SK-N-MC (cell line): ENCODE data around the gene CCNQ.

Source experiments
- EZH2 ChIP-seq: fragments of 200-600 bp; sonication (generic); IDR thresholded peaks from one replicate; pipeline ENCODE4 v1.6.1; 2017; ENCODE audit warnings: antibody characterized with exemption
- FOXP2 ChIP-seq: optimal IDR thresholded peaks from 2 replicates; pipeline ENCODE3; 2011; ENCODE audit warnings: mild to moderate bottlenecking, moderate library complexity; ENCODE audit not compliant: insufficient read depth; ENCODE audit errors: extremely low read length, control extremely low read depth
- POLR2AphosphoS5 ChIP-seq: IDR thresholded peaks from 2 replicates; pipeline ENCODE4 v1.6.1; 2012; ENCODE audit warnings: mild to moderate bottlenecking, low read depth, low read length, borderline replicate concordance

DNA sequence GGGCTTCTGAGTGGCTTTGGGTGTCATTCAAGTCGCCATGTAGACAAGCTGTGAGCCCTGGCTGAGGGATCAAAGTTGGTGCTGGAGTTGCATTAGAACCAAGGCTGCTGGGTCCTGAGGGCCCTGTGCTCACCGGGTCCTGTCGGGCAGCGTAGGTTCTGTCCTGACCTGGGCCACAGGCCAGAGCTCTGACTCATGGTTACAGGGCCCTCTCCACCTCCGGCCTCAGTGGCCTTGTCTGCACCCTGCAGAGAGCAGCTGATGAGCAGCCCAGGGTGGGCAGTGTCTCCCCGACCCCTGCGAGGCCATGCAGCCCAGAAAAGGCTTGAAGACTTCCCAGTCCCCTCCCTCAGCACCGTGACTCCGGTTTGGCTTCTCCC, 59.0 kb downstream of the CCNQ start:
- TF ChIP-seq EZH2 (no peak), FOXP2 (no peak), POLR2AphosphoS5 (no peak)
